Measurements from ENCODE around the gene BBS2.

GRCh38 chr16:56447286-56447685, 72.5 kb downstream of the BBS2 start:
- TF ChIP-seq, protein P1, sequence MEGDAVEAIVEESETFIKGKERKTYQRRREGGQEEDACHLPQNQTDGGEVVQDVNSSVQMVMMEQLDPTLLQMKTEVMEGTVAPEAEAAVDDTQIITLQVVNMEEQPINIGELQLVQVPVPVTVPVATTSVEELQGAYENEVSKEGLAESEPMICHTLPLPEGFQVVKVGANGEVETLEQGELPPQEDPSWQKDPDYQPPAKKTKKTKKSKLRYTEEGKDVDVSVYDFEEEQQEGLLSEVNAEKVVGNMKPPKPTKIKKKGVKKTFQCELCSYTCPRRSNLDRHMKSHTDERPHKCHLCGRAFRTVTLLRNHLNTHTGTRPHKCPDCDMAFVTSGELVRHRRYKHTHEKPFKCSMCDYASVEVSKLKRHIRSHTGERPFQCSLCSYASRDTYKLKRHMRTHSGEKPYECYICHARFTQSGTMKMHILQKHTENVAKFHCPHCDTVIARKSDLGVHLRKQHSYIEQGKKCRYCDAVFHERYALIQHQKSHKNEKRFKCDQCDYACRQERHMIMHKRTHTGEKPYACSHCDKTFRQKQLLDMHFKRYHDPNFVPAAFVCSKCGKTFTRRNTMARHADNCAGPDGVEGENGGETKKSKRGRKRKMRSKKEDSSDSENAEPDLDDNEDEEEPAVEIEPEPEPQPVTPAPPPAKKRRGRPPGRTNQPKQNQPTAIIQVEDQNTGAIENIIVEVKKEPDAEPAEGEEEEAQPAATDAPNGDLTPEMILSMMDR (IDR thresholded peaks at IDR 0.05; ENCODE audit: borderline replicate concordance, extremely low read depth, low read length, poor library complexity, severe bottlenecking): no peak
- no peak for TF ChIP-seq EZH2 (IDR thresholded peaks at IDR 0.05; ENCODE audit: borderline replicate concordance, low read depth, low read length, severe bottlenecking)

All from DND-41 (cell line).